ENCODE results near the gene PYGM. TPM values are rescaled to one million over a fixed set of nuclear protein-coding genes. Genes with fewer than 3 reads are reported as not detected.

Gene PYGM
- total and polyA plus RNA-seq, 2 donors (not counting 3 experiments of a cell fraction or from before 2014, with no cell fraction given) = 0.10 to 0.62 TPM

- TF ChIP-seq CTCF (IDR thresholded peaks at IDR 0.05; ENCODE audit: extremely low read depth in 1 of 2, insufficient read depth in 1 of 2, low read depth in 1 of 2, low read length in 2 of 2) (no peak), JUN (IDR thresholded peaks at IDR 0.05; ENCODE audit: borderline replicate concordance, insufficient read depth, insufficient read length, low read depth) (no peak), EZH2 (IDR thresholded peaks at IDR 0.05; ENCODE audit: borderline replicate concordance, low read depth, low read length, severe bottlenecking) (no peak), MYC (IDR thresholded peaks at IDR 0.05; ENCODE audit: low read depth, low read length) (no peak), FOS (IDR thresholded peaks at IDR 0.05; ENCODE audit: borderline replicate concordance, insufficient read depth, low read length) (no peak), MAX (IDR thresholded peaks at IDR 0.05; ENCODE audit: insufficient read depth, insufficient read length) (no peak), POLR2A (IDR thresholded peaks at IDR 0.05; ENCODE audit: low read depth, low read length) (no peak), POLR2AphosphoS5 (IDR thresholded peaks at IDR 0.05; ENCODE audit: insufficient read depth, low read depth, low read length) (no peak), GATA2 (IDR thresholded peaks at IDR 0.05; ENCODE audit: insufficient read depth, insufficient read length, low read depth, low read length) (no peak)
- no peak overlapping the region for H3K4me2 ChIP-seq (ENCODE audit: insufficient read depth, low read length)
- no peak for DNase-seq (ENCODE audit: low read depth, low spot score)
- no peak overlapping the region for H3K4me3 ChIP-seq (replicated peaks in 1 of 3; ENCODE audit: insufficient read depth in 1 of 3, low read depth in 1 of 3, low read length in 3 of 3)
- no peak overlapping the region for H3K27ac ChIP-seq (ENCODE audit: insufficient read depth, low read depth, low read length)
- H3K9me1 ChIP-seq (replicated peaks; ENCODE audit: control insufficient read depth, extremely low read depth, insufficient read depth, low read length) = no peaks in the 10 kb centered on the region
- H3K36me3 ChIP-seq (ENCODE audit: control insufficient read depth in 2 of 2, extremely low read depth in 1 of 2, insufficient read depth in 2 of 2, low read length in 2 of 2) = peaks cover 21 to 27% of the 10 kb centered on the region in 2 experiments
- H2AFZ ChIP-seq (ENCODE audit: low read depth, low read length) = no peak overlapping the region
- H3K79me2 ChIP-seq (ENCODE audit: control insufficient read depth, insufficient read depth, low read length) = peaks cover 5% of the 10 kb centered on the region
- dilution Hi-C loops (cut with MboI; ENCODE audit: extremely low pct_ligation_motif_present, low sequenced_read_pairs) = no loop called here
- no peak for FAIRE-seq
- intact Hi-C loops (cut with micrococcal nuclease) = no loop called here
- peaks cover 3% of the 10 kb centered on the region for H4K20me1 ChIP-seq (replicated peaks; ENCODE audit: control insufficient read depth, extremely low read depth, insufficient read depth, low read length)
- POLR2A ChIA-PET = no interaction called here
- BruUV-seq (replicated peaks) = no TSS peak
- H3K4me1 ChIP-seq (ENCODE audit: control insufficient read depth, extremely low read depth, insufficient read depth, low read length) = peaks cover 20% of the 10 kb centered on the region
- no peaks in the 10 kb centered on the region for H3K9me3 ChIP-seq (replicated peaks; ENCODE audit: control insufficient read depth, insufficient read depth, low read length)
- H3K27me3 ChIP-seq (ENCODE audit: control insufficient read depth in 2 of 2, insufficient read depth in 2 of 2, low read length in 2 of 2) = no peaks in the 10 kb centered on the region
- CTCF ChIA-PET = interaction anchor here (1.2 to 1.6 kb wide), 3 partner anchors 12 to 18 kb away, joined by 3 to 6 read pairs (median 5); partner anchors contain the start of gene SF1
- H3K9ac ChIP-seq (replicated peaks; ENCODE audit: extremely low read depth, insufficient read depth, low read length) = no peak overlapping the region
These were observed 1.1 kb upstream of the PYGM start for GRCh38 chr11:64760759-64761420.

All from endothelial cell of umbilical vein (primary cell).